VCaP (cell line): ENCODE measurements around the gene TDRD3.

Source experiments
- H3K27ac ChIP-seq: fragments of 450-650 bp; 2 replicates; pipeline ENCODE4 v1.5.1; 2017
- TF ChIP-seq, protein P1 (sequence below): fragments of 450-650 bp; conservative IDR thresholded peaks from 2 replicates; pipeline ENCODE4 v1.5.1; 2017; ENCODE audit warnings: mild to moderate bottlenecking, moderate library complexity

Gene TDRD3

DNA sequence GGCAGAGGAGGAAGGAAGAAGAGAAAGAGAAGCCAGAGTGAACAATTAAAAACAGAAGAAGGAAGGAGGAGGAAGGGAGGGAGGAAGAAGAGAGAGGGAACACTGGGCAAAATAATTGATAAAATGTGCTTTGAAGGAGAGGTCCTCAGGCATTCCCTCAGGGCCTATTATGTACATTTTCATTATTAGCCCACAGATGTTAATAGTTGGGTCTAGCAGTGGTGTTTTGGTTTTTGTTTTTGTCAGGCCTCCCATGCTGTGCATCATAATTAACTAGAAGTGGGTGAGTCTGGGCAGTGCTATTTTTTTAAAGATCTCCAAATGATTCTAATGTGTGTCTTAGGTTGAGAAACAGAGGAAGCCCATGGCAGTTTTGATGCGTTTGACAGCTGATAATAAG is 178.1 kb downstream of the TDRD3 start:
- no peak overlapping the region for H3K27ac ChIP-seq
- TF ChIP-seq, protein P1, sequence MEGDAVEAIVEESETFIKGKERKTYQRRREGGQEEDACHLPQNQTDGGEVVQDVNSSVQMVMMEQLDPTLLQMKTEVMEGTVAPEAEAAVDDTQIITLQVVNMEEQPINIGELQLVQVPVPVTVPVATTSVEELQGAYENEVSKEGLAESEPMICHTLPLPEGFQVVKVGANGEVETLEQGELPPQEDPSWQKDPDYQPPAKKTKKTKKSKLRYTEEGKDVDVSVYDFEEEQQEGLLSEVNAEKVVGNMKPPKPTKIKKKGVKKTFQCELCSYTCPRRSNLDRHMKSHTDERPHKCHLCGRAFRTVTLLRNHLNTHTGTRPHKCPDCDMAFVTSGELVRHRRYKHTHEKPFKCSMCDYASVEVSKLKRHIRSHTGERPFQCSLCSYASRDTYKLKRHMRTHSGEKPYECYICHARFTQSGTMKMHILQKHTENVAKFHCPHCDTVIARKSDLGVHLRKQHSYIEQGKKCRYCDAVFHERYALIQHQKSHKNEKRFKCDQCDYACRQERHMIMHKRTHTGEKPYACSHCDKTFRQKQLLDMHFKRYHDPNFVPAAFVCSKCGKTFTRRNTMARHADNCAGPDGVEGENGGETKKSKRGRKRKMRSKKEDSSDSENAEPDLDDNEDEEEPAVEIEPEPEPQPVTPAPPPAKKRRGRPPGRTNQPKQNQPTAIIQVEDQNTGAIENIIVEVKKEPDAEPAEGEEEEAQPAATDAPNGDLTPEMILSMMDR: no peak

DNA sequence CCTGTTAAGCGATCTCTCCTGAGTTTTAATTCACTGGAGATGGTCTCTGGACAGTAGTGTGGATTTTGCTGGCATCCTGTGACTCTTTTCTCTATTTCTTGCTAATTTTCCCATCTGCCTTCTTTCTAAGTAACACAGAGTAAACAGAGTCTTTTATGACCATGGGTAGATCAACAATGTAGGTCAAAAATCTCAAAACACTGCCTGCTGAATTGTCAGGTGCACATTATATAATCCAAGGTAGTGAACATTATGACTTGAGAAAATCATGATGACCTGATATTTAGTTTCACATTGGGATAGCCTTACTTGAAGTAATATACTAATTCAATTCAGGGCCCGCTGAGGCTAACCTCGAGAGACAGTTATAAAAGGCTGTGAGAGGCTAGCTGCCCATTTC is 180.7 kb downstream of the TDRD3 start:
- H3K27ac ChIP-seq: no peak overlapping the region
- TF ChIP-seq, protein P1: no peak

DNA sequence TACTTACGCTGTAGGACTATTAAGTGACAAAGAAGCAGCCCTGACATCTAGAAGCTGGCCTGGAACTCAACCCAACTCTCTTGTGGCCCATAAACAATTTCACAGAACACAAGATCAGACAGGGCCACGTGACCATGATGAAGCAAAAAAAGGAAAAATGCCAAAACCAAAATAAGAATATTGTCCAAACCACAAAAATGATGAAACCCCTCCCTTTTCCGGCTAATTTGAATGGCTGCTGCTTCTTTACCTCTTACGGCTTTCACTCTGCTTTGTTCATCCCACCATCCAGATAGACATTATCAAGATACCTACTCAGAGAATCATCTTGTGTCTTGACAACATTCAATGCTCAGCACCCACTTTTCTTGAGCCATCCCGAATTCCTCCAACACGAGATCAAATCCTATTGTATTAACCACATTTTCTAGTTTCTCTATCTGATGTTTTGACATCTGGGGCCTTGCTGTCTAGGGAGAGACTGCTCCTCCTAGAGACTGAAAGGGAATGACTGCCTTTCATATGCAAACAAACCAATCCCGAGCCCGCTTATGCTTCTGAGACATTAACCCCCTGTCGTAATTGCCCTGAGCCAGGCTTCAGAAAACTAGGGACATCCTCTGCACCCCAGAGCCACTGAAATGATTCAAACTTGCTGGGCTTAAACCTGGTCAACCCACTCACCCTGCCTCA is 186.3 kb downstream of the TDRD3 start:
- TF ChIP-seq, protein P1: no peak
- H3K27ac ChIP-seq: no peak overlapping the region

DNA sequence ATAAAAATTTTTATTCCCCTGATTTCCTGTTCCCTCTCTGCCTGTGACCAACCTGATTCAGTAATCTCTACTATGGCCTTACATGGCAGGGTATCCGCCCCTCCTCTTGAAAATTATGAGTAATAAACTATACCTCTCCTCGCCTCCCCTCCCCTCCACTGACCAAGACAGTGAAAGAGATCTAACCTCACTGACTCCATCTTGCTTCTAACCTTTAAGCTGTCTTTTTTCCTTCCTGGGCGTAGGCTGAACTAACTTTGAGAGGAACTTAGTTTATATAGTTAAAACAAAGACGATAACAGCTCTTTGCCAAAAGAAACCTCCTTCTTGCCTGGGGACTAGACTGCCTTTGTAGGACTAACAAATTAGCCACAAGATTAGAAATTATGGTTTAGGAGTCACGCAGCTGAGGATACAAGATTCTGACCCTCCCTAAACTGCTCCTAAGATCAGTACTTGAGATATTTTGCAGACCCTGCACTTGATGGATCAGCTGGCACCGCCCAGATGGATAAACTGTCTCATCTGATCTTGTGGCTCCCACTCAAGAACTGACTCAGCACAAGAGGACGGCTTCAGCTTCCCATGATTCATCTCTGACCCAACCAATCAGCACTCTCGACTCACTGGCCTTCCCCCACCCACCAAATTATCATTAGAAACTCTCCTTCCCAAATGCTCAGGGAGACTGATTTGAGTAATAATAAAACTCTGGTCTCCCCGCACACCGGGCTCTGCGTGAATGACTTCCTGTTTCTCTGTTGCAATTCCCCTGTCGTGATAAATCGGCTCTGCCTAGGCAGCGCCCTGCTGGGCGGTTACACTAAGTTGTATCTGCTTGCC is 187.1 kb downstream of the TDRD3 start:
- H3K27ac ChIP-seq: no peak overlapping the region
- TF ChIP-seq, protein P1: no peak

DNA sequence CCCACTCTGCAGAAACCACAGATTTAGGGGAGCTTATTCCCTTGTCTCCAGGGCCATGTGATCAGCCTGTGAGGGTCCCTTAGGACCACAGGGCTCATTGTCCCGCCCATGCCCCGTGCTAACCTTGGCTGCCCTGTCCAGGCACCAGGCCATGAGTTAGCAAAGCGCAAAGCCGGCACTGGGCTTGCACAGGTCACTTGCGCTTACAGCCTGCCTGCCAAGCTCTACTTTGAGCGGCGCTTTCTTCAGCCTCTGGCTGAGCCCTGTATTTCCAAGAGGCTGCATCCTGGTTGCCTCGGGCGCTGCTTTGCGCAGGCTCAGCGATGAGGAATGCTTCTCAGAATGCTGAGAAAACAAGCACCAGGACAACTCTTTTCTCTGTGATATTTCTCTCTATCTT is 188.0 kb downstream of the TDRD3 start:
- TF ChIP-seq, protein P1: no peak
- H3K27ac ChIP-seq: no peak overlapping the region

DNA sequence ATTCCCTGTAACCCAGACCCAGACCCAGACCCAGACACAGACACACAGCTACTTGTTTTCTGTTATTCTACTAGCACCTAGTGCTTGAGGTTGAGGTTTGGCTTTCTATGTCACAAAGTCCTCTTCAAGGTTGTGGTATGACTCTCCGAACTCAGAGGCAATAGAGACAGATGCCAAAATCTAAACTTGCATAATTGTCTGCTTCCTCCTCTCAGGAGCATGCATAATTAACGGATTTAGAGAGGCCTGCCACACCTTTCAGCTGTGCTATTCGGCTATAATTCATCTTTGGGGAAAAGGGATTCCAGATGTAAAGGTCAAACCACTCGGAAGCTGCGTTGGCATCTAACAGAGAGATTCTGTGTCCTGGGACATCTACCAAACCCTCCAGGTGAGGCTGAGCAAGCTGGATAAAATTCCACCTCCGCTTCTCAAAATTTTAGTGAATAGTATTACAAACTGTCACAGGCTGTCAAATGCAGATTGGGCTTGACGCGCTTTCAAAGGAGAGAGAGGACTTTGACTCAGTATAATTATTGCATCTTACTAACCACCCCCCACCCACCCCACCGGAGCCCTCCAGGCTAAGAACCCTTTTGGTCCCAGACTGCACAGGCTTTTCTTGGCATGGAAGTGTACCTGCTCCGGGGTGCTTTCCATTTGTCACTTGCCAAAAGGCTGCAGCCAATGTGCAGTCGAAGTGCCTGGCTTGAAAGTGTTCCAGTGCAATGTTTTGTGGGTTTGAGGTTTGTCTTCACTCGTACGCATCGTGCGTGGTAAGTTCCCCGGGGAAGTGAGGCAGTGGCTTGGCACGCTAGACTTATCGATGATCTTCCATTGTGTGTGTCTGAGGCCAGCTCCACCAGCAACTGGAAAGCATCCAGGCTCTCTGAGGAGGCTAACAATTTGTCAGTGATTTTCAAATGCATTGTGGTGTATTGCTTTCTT is 194.1 kb downstream of the TDRD3 start:
- no peak overlapping the region for H3K27ac ChIP-seq
- TF ChIP-seq, protein P1: no peak

DNA sequence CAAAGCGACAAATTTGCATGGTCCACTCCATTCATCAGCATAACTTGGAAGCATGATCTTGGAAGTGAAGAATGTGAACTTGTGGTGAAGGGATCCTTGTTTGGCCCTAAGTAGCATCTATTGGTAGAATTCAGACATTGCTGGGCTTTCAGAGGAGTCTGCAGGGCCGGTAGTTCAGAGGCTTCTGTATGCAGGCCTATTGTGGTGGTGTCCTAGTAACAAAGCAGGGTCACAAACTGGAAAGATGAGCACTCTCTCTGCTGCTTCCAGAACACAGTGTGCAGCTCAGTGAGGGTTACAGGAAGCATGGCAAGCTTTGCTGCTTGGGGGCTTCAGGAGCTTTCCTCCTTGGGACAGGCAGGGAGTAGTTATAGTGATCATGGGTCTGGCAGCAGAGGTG is 206.0 kb downstream of the TDRD3 start:
- TF ChIP-seq, protein P1: no peak
- no peak overlapping the region for H3K27ac ChIP-seq
